ENCODE measurements around the gene SLC15A4. TPM values are rescaled to one million over a fixed set of nuclear protein-coding genes. Genes with fewer than 3 reads are reported as not detected.

SLC15A4 gene
- total RNA-seq, 4 donors from 2014 or later = 37.5 to 43.0 (median 39.6) TPM

- Histone ChIP-seq H3K4me1 (peaks cover 4 to 26% (median 6%) of the 10 kb centered on the region in 4 donors), H3K36me3 (peaks cover 57 to 87% (median 78%) of the 10 kb centered on the region in 4 donors), H3K27me3 (no peaks in the 10 kb centered on the region), H3K9me3 (no peaks in the 10 kb centered on the region), H3K27ac (replicated peaks in 1 of 4) (no peak overlapping the region), H3K4me3 (no peak overlapping the region)
- DNase-seq (ENCODE audit: extremely low spot score) = no peak
- intact Hi-C loops (cut with DNase I) = no loop called here
- TF ChIP-seq POLR2A (IDR thresholded peaks at IDR 0.05; ENCODE audit: low read depth) (no peak), EP300 (IDR thresholded peaks at IDR 0.05) (no peak)
- WGBS = 68% methylated on average over 20 of the region's 20 CpGs
Observed at GRCh38 chr12:128794661-128795529, 28.9 kb downstream of the SLC15A4 start.

- Histone ChIP-seq H3K27me3 (no peaks in the 10 kb centered on the region), H3K27ac (replicated peaks in 1 of 4) (no peak overlapping the region), H3K36me3 (peaks cover 45 to 75% (median 67%) of the 10 kb centered on the region in 4 donors), H3K4me3 (no peak overlapping the region), H3K9me3 (no peaks in the 10 kb centered on the region), H3K4me1 (peaks cover 4 to 21% (median 6%) of the 10 kb centered on the region in 4 donors)
- TF ChIP-seq EP300 (IDR thresholded peaks at IDR 0.05) = no peak
- TF ChIP-seq POLR2A (IDR thresholded peaks at IDR 0.05; ENCODE audit: low read depth) = no peak
- no peak for TF ChIP-seq POLR2AphosphoS5 (IDR thresholded peaks at IDR 0.05)
- no peak for TF ChIP-seq CTCF (IDR thresholded peaks at IDR 0.05)
- DNase-seq (ENCODE audit: extremely low spot score) = no peak
- intact Hi-C loops (cut with DNase I) = no loop called here
- 86% methylated on average over 6 of the region's 6 CpGs for WGBS
Observed at GRCh38 chr12:128793701-128794100, 30.1 kb downstream of the SLC15A4 start.

DNA sequence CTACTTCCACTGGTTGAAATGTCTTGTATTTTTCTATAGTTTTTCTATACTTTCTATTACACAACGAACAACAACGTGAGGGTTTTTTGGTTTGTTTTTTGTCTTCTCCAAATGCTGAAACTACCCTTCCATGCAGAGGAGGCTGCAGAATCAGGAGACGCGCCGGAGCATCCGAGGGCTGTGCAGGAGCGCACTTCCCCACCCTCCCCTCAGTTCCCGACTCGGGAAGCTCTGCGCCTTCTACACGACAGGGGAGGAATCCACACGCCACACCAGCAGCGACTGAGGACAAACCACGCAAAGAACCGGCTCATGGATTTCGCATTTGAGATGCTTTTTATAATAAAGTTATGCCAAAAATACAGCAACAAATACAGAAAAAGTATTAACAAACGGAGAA, 30.9 kb downstream of the SLC15A4 start:
- DNase-seq (ENCODE audit: extremely low spot score) = no peak
- WGBS = 97% methylated on average over 17 of the region's 17 CpGs
- H3K36me3 ChIP-seq = peaks cover 40 to 67% (median 59%) of the 10 kb centered on the region in 4 donors
- H3K4me1 ChIP-seq = peaks cover 4 to 21% (median 6%) of the 10 kb centered on the region in 4 donors
- no peaks in the 10 kb centered on the region for H3K27me3 ChIP-seq
- TF ChIP-seq POLR2A (IDR thresholded peaks at IDR 0.05; ENCODE audit: low read depth) (no peak), POLR2AphosphoS5 (IDR thresholded peaks at IDR 0.05) (no peak), EP300 (IDR thresholded peaks at IDR 0.05) (no peak), CTCF (IDR thresholded peaks at IDR 0.05) (no peak)
- H3K9me3 ChIP-seq = no peaks in the 10 kb centered on the region
- no peak overlapping the region for H3K4me3 ChIP-seq
- H3K27ac ChIP-seq (replicated peaks in 1 of 4) = no peak overlapping the region
- intact Hi-C loops (cut with DNase I) = no loop called here

- Histone ChIP-seq H3K9me3 (no peaks in the 10 kb centered on the region), H3K4me3 (no peak overlapping the region), H3K27me3 (no peaks in the 10 kb centered on the region), H3K27ac (replicated peaks in 1 of 4) (no peak overlapping the region), H3K4me1 (peaks cover 4 to 21% (median 6%) of the 10 kb centered on the region in 4 donors), H3K36me3 (peaks cover 36 to 62% (median 54%) of the 10 kb centered on the region in 4 donors)
- intact Hi-C loops (cut with DNase I) = no loop called here
- TF ChIP-seq CTCF (IDR thresholded peaks at IDR 0.05) = no peak
- no peak for TF ChIP-seq EP300 (IDR thresholded peaks at IDR 0.05)
- TF ChIP-seq POLR2AphosphoS5 (IDR thresholded peaks at IDR 0.05) = no peak
- DNase-seq (ENCODE audit: extremely low spot score) = no peak
- WGBS = 91% methylated on average over 15 of the region's 15 CpGs
Observed at GRCh38 chr12:128792398-128792797, 31.4 kb downstream of the SLC15A4 start.

- Histone ChIP-seq H3K27me3 (no peaks in the 10 kb centered on the region), H3K4me3 (no peak overlapping the region), H3K36me3 (peaks cover 30 to 55% (median 49%) of the 10 kb centered on the region in 4 donors), H3K9me3 (no peaks in the 10 kb centered on the region), H3K27ac (replicated peaks in 1 of 4) (no peak overlapping the region), H3K4me1 (peaks cover 4 to 16% (median 6%) of the 10 kb centered on the region in 4 donors)
- intact Hi-C loops (cut with DNase I) = no loop called here
- peak; percentile 86 for DNase-seq (ENCODE audit: extremely low spot score)
- TF ChIP-seq POLR2A (IDR thresholded peaks at IDR 0.05; ENCODE audit: low read depth) (no peak), POLR2AphosphoS5 (IDR thresholded peaks at IDR 0.05) (no peak), CTCF (IDR thresholded peaks at IDR 0.05) (no peak), EP300 (IDR thresholded peaks at IDR 0.05) (no peak)
- 81% methylated on average over 18 of the region's 24 CpGs for WGBS
Observed at GRCh38 chr12:128791395-128792322, 32.1 kb downstream of the SLC15A4 start.
